Globus pallidus (tissue), 1 donor: ENCODE data around the gene PDXP.
A peak's percentile ranks its signal among the peaks of the same experiment; 100 is the strongest.
"Not testable (repeated sequence)": the region's sequence is repeated elsewhere in the genome, so short reads cannot be mapped to it uniquely, and the experiment has no call there.

ENCODE experiments used
- DNase-seq: peaks from one replicate; pipeline ENCODE4 v3.0.0-alpha.2; 2015; ENCODE audit warnings: low spot score

The PDXP gene

DNA sequence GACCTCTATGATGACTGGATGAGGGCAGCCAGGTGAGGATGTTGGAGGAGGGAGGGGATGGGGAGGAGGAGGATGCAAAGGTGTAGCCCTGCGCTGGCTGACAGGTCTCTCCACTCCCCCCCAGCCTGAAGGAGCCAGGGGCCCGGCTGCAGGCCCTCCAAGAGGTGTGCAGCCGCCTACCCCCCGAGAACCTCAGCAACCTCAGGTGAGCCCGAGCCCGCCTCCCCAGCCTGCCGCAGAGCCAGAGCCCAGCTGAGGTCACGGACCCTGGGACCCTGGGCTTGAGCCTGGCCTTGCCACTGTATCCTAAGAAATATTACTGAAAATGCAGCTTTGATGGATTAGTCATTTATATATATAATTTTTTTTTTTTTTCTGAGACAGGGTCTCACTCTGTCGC lies 11.2 kb upstream of the PDXP start:
- no peak for DNase-seq

- no peak for DNase-seq
Observed at GRCh38 chr22:37647928-37648327, 10.6 kb upstream of the PDXP start.

- DNase-seq = no peak
Observed at GRCh38 chr22:37650463-37651136, 7.9 kb upstream of the PDXP start.

DNA sequence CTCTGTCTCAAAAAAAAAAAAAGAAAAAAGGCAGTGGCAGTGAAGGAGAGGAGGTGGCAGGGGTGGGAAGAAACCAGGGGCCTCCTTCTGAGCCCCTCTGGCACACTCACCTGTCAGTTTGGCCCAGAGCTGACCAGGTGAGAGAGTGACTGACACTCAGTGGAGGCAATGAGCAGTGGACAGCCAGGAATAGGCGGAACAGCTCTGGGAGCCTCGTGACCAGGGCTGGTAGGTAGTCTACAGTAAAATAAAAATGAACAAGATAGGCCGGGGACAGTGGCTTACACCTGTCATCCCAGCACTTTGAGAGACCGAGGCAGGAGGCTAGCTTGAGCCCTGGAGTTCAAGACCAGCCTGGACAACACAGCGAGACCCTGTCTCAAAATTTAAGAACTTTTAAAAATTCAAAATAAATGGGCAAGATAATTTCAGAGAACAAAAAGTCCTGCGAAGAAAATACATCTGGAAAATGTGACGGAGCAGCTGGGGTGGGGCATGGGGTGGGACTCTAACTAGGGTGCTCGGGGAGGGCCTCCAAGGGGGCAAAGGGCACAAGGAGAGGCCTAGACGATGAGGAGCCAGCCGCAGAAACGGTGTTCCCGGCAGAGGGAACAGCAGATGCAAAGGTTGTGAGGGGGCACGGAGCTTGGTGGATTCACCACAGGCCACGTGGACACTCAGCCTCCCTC lies 3.8 kb upstream of the PDXP start:
- DNase-seq = no peak

DNA sequence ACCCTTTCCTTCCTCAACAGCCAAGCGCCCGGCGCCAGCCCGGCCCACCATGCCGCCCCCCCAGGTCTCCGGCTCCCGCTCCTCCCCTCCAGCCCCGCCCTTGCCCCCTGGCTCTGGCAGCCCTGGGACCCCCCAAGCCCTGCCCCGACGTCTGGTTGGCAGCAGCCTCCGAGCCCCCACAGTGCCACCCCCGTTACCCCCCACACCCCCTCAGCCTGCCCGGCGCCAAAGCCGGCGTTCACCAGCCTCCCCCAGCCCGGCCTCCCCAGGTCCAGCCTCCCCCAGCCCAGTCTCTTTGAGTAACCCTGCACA lies 3.3 kb upstream of the PDXP start:
- no peak for DNase-seq

DNA sequence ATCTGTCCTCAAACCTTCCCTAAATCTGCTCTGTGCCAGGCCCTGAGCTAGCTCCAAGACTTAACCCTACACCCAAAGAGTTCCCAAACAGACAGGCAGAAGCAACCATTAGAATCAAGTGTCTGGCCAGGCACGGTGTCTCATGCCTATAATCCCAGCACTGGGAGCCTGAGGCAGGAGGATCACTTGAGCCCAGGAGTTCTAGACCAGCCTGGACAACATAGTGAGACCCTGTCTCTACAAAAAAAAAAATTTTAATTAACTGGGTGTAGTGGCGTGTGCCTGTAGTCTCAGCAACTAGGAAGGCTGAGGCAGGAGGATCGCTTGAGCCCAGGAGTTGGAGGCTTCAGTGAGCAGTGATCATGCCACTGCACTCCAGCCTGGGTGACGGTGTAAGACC lies 1.9 kb upstream of the PDXP start:
- not testable (repeated sequence) for DNase-seq

GRCh38 chr22:37657590-37658132 lies 862 bp upstream of the PDXP start:
- DNase-seq = no peak

- no peak for DNase-seq
Observed at GRCh38 chr22:37659066-37659896, 758 bp downstream of the PDXP start.

DNA sequence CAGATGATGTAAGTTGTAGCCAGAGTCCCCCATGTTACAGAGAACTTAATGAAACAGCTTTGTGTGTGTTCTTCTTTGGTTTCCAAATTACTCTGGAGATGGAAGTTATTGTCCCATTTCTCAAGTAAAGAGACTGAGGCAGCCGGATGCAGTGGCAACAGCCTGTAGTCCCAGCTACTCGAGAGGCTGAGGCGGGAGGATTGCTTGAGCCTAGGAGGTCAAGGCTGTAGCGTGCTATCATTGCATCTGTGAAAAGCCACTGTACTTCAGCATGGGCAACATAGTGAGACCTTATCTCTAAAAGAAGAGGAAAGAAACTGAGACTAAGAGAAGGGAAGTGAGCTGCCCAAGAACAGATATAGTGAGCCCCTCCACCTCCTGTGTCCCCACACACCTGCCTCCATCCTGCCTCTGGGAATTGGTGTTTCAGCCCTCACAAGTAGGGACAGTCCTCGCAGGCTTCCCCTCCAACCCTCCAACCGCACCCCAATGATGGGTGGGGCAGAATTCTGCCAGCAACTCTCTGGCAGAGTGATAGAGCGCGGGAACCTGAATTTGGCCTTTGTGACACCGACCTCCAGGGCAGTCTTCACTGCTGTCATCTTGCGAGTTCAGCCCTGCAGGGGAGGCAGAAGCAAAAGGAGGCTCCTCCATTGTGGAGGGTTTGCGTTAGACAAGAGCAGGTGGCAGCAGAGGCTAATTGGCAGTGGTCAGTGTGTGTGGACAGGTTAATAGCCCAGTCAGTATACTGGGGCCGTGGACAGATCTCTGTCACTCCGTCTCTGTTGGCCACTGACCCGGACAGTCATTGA lies 1.6 kb downstream of the PDXP start:
- no peak for DNase-seq

- no peak for DNase-seq
Observed at GRCh38 chr22:37660709-37661045, 2.2 kb downstream of the PDXP start.

- DNase-seq = peak; percentile 62
Observed at GRCh38 chr22:37661160-37661924, 2.8 kb downstream of the PDXP start.

GRCh38 chr22:37662039-37662438 lies 3.5 kb downstream of the PDXP start:
- no peak for DNase-seq

- DNase-seq = no peak
Observed at GRCh38 chr22:37663521-37664140, 5.1 kb downstream of the PDXP start.

DNA sequence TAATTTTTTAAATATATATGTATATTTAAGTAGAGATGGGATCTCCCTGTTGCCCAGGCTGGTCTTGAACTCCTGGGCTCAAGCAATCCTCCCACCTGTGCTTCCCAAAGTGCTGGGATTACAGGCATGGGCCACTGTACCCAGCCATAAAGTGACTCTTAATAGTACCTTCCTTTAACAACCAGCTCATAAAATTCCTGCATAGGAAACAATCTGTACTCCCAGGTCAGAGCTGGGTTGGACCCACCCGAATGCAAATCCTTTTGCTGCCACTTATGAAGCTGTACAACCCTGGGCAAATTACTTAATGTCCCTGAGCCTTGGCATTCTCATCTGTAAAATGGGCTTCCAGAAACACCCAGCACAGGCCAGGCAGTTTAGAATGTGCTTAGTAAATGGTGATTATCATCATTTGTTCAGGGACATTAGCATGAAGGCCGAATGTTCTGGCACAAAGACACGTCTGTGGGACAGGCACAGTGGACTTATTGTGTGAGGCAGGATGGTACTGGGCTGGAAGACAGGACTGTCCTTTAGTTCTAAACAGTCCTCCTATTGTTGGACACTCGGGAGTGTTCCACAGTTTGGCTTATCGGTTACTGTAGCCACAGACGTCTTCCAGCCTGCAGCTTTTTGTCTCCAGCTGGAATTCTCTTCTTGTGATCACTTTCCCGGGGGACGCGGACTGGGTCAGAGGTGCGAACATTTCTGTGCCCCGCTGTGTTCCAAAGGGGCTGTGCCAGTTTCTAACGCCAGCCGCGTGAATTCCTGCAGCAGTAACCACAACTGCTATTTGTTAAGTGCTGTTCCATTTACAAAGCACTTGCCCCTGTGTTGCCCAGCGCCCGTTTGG lies 6.0 kb downstream of the PDXP start:
- peak; percentile 97 for DNase-seq

- no peak for DNase-seq
Observed at GRCh38 chr22:37665487-37665886, 7.0 kb downstream of the PDXP start.

DNA sequence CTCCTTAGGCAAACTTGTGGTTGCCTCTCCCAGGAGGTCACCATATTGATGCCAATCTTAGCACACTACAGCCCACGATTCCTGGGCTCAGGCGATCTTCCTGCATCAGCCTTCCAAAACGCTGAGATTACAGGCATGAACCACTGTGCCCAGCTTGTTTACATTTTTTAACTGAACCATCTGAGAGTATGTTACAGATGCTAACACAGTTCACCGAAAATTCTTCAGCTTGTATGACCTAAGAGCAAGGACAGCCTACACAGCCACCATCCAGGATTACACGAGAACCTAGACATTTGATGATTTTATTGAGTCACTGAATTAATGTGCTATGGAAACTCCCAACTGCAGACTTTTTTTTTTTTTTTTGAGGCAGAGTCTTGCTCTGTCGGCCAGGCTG lies 11.1 kb downstream of the PDXP start:
- no peak for DNase-seq

- DNase-seq = no peak
Observed at GRCh38 chr22:37672206-37672919, 13.8 kb downstream of the PDXP start.

- DNase-seq = no peak
Observed at GRCh38 chr22:37672920-37673455, 14.5 kb downstream of the PDXP start.

DNA sequence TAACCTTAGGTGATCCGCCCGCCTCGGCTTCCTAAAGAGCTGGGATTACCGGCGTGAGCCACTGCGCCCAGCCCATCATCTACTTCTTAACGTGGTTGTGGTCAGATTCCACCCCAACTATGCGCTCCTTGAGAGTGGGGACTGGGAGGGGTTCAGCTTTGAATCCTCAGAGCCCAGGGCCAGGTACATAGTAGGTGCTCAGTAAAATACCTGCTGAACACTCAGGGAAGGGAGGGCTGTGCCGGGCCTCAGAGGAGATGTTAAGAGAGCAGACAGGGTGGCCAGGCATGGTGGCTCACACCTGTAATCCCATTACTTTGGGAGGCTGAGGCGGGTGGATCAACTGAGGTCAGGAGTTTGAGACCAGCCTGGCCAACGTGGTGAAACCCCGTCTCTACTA lies 15.7 kb downstream of the PDXP start:
- DNase-seq = no peak
